HFF-Myc (cell line): ENCODE results near the gene HES3.
A peak's percentile ranks its signal among the peaks of the same experiment; 100 is the strongest.

Experiments used
- DNase-seq: peaks from one replicate; pipeline ENCODE4 v3.0.0-alpha.2; 2011; ENCODE audit warnings: low read depth; ENCODE audit errors: extremely low read depth
- H3K4me3 ChIP-seq: replicated peaks from 2 replicates; pipeline ENCODE4 v1.5.1; 2011; ENCODE audit warnings: low read depth, mild to moderate bottlenecking, control low read depth, low read length
- TF ChIP-seq, protein P1 (sequence below): IDR thresholded peaks from 2 replicates; pipeline ENCODE4 v1.5.1; 2012; ENCODE audit warnings: mild to moderate bottlenecking, low read depth, low read length, control low read depth; ENCODE audit errors: missing control alignments

The HES3 gene

DNA sequence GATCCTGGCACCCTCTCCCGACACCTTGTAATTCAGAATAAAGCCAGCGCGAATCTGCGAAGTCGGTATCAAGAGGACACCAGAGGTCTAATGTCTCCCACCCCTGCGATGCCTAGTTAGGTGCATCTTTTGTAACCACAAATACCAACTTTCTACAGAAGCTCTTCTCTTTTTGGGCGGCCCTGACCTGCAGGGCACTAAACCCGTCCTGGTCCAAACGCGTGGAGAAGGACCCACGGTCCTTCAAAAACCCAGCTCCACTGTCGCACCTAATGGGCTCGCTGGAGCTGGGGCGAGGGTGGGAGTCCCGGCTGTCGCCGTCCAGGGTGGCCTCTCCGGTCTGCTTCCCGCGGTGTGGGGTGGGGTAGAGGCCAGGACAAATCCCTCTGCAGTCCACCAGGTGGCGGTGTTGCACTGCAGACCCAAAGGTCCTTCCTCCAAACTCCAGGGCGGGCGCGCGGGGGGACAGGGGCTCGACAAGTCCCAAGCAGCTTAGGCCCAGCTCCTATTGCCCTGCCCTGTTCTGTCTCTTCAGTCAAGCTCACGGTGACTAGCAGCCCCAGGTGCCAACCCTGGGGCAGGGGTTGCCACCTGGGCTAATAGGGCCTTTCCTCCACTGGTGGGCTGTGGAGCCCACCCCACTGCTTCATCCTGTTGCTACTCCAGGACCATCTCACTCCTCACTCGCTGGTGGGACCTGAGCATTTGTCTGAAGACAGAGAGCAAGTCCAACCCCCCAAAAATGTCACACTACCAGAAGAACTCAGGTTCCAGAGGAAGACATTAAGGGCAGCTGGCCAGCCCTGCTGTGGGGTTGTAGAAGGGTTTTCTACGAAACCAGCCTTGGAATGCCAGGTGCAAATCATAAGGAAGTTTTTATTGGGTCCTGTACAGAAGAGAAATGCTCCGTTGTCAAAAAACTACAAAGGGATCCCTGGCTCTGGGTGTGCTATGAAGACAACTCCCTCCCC is 2.8 kb downstream of the HES3 start:
- H3K4me3 ChIP-seq, result no peak overlapping the region
- DNase-seq, result no peak

DNA sequence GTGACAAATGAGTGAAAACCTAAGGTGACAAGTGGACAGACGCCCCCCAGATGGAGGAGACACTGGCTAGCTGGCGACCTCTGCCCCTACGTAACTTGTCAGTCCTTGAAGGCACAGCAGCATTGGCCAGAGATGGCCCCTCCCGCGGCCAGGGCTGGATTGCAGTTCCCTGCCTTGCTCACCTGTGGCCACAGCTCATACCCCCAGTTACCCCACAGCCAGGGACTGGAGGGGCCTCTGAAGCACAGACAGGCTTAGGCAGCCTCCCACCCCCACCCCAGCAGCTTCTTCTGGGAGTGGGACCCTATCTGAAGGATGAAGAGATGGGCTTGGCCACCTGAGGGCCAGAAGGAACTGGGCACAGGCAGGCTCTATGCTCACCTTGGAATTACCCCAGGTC is 3.7 kb downstream of the HES3 start:
- TF ChIP-seq, protein P1, sequence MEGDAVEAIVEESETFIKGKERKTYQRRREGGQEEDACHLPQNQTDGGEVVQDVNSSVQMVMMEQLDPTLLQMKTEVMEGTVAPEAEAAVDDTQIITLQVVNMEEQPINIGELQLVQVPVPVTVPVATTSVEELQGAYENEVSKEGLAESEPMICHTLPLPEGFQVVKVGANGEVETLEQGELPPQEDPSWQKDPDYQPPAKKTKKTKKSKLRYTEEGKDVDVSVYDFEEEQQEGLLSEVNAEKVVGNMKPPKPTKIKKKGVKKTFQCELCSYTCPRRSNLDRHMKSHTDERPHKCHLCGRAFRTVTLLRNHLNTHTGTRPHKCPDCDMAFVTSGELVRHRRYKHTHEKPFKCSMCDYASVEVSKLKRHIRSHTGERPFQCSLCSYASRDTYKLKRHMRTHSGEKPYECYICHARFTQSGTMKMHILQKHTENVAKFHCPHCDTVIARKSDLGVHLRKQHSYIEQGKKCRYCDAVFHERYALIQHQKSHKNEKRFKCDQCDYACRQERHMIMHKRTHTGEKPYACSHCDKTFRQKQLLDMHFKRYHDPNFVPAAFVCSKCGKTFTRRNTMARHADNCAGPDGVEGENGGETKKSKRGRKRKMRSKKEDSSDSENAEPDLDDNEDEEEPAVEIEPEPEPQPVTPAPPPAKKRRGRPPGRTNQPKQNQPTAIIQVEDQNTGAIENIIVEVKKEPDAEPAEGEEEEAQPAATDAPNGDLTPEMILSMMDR, result no peak
- H3K4me3 ChIP-seq, result no peak overlapping the region
- no peak for DNase-seq

More for the DNA sequence above, 2.8 kb downstream of the HES3 start:
- TF ChIP-seq, protein P1, result peak; percentile 80

GRCh38 chr1:6248161-6248776 is 4.3 kb downstream of the HES3 start:
- TF ChIP-seq, protein P1, result no peak
- DNase-seq, result no peak
- H3K4me3 ChIP-seq, result no peak overlapping the region

DNA sequence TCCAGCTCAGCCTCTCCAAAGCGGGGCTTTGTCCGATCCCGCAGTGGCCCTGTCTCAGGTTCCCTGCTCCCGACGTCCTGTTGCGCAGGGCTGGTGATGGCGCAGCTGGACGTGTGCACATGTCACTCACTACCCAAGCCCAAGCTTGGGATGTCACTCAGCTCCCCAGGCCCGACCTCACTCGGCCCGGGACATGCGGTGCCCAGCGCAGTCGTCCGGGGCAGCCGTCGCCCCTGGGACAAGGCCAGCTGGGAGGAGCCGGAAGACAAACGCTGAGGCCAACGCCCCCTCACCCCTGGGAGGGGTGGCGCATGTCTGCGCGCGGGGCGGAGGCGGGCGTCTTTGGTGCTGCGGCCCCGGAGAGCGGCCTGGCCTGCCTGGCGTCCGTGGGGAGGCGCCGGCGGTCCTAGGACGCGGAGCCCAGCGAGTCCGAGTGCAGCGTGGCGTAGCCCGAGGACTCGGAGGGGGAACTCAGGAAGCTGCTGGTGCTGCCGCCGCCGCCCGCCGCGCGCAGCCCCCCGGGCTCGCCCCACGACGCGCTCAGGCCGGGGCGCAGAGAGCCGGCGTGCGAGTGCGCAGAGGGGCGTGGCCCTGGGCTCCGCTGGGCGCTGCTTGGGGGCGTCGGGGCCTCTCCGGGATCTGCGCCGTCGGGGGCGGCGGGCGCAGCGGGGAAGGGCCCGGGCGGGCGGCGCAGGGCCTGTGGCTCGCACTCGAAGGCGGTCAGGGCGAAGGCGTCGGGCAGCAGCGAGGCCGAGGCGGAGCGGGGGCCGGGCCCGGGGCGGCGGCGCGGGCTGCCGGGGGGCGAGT is 5.2 kb downstream of the HES3 start:
- TF ChIP-seq, protein P1, result no peak
- no peak overlapping the region for H3K4me3 ChIP-seq
- DNase-seq, result no peak

DNA sequence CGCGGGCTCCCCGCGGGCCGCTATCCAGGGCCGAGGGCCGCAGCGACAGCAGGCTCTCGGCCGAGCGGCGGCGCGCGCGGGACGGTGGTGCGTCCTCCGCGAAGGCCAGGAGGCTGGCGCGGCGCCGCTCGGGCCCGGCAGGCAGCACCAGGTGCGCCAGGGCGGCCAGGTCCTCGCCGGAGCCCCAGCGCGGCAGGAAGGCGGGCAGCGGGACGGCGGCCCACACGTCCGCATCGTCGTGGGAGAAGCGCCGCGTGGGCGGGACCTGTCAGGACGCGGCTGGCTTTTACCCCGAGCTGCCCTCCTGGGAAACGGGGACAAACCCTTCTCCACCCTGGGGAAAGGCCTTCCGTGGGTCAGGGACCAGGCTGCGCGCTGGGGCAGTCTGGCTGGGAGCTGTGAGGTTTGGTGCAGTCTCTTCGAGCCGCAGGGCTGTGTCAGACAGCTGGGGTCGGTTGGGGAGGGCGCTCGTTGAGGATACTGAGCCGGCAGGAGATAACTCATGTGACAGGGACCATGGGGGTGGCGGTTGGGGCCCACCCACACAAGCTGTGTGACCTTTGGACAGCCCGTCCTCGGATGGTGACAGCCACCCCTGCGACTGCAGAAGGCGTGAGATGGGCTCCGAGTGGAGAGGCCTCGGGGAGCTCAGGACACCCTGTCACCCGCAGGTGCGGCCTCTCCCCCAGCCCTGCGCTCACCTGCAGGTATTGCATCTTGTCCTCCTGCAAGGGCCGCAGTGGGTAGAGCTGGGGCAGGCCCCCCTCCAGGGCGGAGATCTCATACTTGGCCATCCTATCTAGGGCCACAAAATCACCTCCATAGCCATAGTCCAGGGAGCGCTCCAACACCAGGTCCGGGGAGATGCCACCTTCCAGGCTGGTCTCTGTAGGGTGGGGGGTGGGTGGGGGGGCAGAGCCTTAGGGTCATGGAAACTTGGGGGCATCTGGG is 6.0 kb downstream of the HES3 start:
- H3K4me3 ChIP-seq, result no peak overlapping the region
- no peak for DNase-seq
- TF ChIP-seq, protein P1, result no peak

DNA sequence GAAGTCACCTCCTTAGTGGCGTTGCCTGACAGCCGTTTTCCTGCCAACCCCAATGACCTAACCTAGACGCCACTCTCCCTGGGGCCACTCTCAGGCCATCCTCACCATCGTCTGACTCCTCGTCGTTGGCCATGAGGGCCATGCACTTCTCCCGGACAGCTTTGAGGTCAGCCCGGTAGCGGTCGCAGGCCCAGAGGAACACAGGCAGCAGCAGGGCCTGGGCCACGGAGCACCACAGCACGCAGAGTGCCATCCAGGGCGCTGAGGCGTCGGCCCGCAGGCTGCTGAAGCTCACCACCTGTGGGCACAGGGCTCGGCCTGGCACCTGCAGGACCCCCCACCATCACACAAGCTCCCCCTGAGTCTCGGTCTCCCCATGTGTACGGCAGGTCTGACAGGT is 7.3 kb downstream of the HES3 start:
- no peak overlapping the region for H3K4me3 ChIP-seq
- no peak for DNase-seq
- TF ChIP-seq, protein P1, result no peak
